ENCODE results near the gene UGT1A6.

UGT1A6 gene

DNA sequence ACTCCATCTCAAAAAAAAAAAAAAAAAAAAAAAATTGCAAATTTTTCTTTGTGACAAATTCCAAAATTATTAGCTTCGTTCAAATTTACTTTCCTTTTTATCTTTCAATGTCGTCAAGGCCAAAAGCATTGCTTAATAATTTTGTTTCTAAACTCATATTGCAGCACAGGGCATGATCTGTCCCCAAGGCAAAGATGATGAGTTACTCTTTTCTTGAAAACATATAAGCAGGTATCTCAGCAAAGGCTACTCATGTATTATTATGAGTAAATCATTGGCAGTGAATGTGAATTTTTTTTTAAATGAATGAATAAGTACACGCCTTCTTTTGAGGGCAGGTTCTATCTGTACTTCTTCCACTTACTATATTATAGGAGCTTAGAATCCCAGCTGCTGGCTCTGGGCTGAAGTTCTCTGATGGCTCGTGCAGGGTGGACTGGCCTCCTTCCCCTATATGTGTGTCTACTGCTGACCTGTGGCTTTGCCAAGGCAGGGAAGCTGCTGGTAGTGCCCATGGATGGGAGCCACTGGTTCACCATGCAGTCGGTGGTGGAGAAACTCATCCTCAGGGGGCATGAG is 11.1 kb upstream of the UGT1A6 start, which contains the start of gene UGT1A7:
Gene UGT1A7 (plus strand): TSS at position 381 of the 579 bp plus-strand sequence. CDS start 37 bp downstream, at position 418.
- H4K20me1 ChIP-seq (ENCODE audit: insufficient read depth, low read length), result no peaks in the 10 kb centered on the region
- H3K9ac ChIP-seq (ENCODE audit: low read length), result no peak within 1 kb of the TSS
- H3K9me2 ChIP-seq (ENCODE audit: low read depth, low read length), result no peaks in the 10 kb centered on the region; the same call in 1 of the 2 replicates
- H3K9me3 ChIP-seq (ENCODE audit: low read length), result no peaks in the 10 kb centered on the region
- no peak for TF ChIP-seq CTCF (IDR thresholded peaks at IDR 0.05; ENCODE audit: low read length)
- TF ChIP-seq EZH2 (IDR thresholded peaks at IDR 0.05; ENCODE audit: borderline replicate concordance, low read length), result no peak
- H3K4me3 ChIP-seq (ENCODE audit: low read depth, low read length, poor library complexity, severe bottlenecking), result no peak within 1 kb of the TSS
- no peaks in the 10 kb centered on the region for H3K4me1 ChIP-seq (ENCODE audit: insufficient read depth, low read length, severe bottlenecking)
- no peaks in the 10 kb centered on the region for H3K27me3 ChIP-seq (ENCODE audit: insufficient read depth, low read length)
- H3K4me2 ChIP-seq (ENCODE audit: low read length), result no peak within 1 kb of the TSS
- H3K36me3 ChIP-seq (ENCODE audit: insufficient read depth, low read length), result no peaks in the 10 kb centered on the region
- H3K27ac ChIP-seq (ENCODE audit: low read depth, low read length, poor library complexity, severe bottlenecking), result no peak within 1 kb of the TSS
- no peaks in the 10 kb centered on the region for H3F3A ChIP-seq (ENCODE audit: insufficient read depth, low read length)
- no peak within 1 kb of the TSS for H2AFZ ChIP-seq (ENCODE audit: low read length)
- no peaks in the 10 kb centered on the region for H3K79me2 ChIP-seq (ENCODE audit: insufficient read depth, low read length)

GRCh38 chr2:233684640-233685039 is 8.1 kb upstream of the UGT1A6 start:
- Histone ChIP-seq H3K4me3 (ENCODE audit: low read depth, low read length, poor library complexity, severe bottlenecking) (no peak overlapping the region), H4K20me1 (ENCODE audit: insufficient read depth, low read length) (no peaks in the 10 kb centered on the region), H3K9me2 (ENCODE audit: low read depth, low read length) (no peaks in the 10 kb centered on the region; the same call in 1 of the 2 replicates), H3K9ac (ENCODE audit: low read length) (no peak overlapping the region), H3K79me2 (ENCODE audit: insufficient read depth, low read length) (no peaks in the 10 kb centered on the region), H2AFZ (ENCODE audit: low read length) (no peak overlapping the region), H3K9me3 (ENCODE audit: low read length) (no peaks in the 10 kb centered on the region), H3K27ac (ENCODE audit: low read depth, low read length, poor library complexity, severe bottlenecking) (no peak overlapping the region), H3K36me3 (ENCODE audit: insufficient read depth, low read length) (no peaks in the 10 kb centered on the region), H3F3A (ENCODE audit: insufficient read depth, low read length) (no peaks in the 10 kb centered on the region), H3K4me2 (ENCODE audit: low read length) (no peak overlapping the region), H3K4me1 (ENCODE audit: insufficient read depth, low read length, severe bottlenecking) (no peaks in the 10 kb centered on the region), H3K27me3 (ENCODE audit: insufficient read depth, low read length) (no peaks in the 10 kb centered on the region)
- no peak for TF ChIP-seq EZH2 (IDR thresholded peaks at IDR 0.05; ENCODE audit: borderline replicate concordance, low read length)
- no peak for TF ChIP-seq CTCF (IDR thresholded peaks at IDR 0.05; ENCODE audit: low read length)

DNA sequence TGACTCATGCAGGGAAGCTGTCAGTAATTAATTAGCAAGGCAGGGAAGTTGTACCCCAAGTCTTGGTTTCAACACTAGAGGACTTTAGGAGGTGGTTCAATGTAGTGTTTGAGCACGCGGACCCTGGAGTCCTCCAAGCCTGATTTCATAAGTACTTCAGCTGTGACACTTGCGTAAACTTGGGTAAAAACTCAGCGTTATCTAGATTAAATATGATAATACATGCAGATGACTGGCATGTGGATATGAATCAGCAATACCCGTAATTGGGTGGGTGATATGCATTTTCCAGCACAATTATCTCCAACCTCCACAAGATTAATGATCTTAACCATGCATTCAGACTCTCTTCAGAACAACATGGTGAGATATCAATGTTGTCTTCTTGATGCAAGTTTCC is 5.8 kb upstream of the UGT1A6 start:
- H3K79me2 ChIP-seq (ENCODE audit: insufficient read depth, low read length), result no peaks in the 10 kb centered on the region
- H3K36me3 ChIP-seq (ENCODE audit: insufficient read depth, low read length), result no peaks in the 10 kb centered on the region
- no peaks in the 10 kb centered on the region; the same call in 1 of the 2 replicates for H3K9me2 ChIP-seq (ENCODE audit: low read depth, low read length)
- H3K4me2 ChIP-seq (ENCODE audit: low read length), result no peak overlapping the region
- no peak overlapping the region for H3K27ac ChIP-seq (ENCODE audit: low read depth, low read length, poor library complexity, severe bottlenecking)
- H3K9ac ChIP-seq (ENCODE audit: low read length), result no peak overlapping the region
- H3K4me3 ChIP-seq (ENCODE audit: low read depth, low read length, poor library complexity, severe bottlenecking), result no peak overlapping the region
- no peaks in the 10 kb centered on the region for H4K20me1 ChIP-seq (ENCODE audit: insufficient read depth, low read length)
- H3K27me3 ChIP-seq (ENCODE audit: insufficient read depth, low read length), result no peaks in the 10 kb centered on the region
- no peaks in the 10 kb centered on the region for H3K9me3 ChIP-seq (ENCODE audit: low read length)
- no peaks in the 10 kb centered on the region for H3F3A ChIP-seq (ENCODE audit: insufficient read depth, low read length)
- H3K4me1 ChIP-seq (ENCODE audit: insufficient read depth, low read length, severe bottlenecking), result no peaks in the 10 kb centered on the region
- TF ChIP-seq EZH2 (IDR thresholded peaks at IDR 0.05; ENCODE audit: borderline replicate concordance, low read length), result no peak
- TF ChIP-seq CTCF (IDR thresholded peaks at IDR 0.05; ENCODE audit: low read length), result no peak
- no peak overlapping the region for H2AFZ ChIP-seq (ENCODE audit: low read length)
